Measurements from ENCODE around the gene HDAC11.

DNA sequence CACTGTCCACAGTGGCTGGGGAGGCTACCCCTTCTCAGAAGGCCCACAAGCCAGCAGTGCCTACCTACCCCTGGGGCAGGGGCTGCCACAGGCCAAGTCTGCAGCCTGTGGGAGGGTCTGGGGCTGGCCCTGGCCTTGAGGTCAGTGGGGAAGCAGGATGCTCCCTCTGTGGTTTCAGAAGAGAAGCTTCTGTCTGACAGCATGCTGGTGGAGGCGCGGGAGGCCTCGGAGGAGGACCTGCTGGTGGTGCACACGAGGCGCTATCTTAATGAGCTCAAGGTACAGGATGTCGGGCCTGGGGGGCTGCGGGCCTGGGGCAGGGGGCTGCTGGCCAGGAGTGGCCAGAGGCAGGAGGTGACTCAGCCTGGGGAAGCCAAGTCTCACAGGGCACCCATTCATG is 3.2 kb downstream of the HDAC11 start:
- TF ChIP-seq, protein P1, sequence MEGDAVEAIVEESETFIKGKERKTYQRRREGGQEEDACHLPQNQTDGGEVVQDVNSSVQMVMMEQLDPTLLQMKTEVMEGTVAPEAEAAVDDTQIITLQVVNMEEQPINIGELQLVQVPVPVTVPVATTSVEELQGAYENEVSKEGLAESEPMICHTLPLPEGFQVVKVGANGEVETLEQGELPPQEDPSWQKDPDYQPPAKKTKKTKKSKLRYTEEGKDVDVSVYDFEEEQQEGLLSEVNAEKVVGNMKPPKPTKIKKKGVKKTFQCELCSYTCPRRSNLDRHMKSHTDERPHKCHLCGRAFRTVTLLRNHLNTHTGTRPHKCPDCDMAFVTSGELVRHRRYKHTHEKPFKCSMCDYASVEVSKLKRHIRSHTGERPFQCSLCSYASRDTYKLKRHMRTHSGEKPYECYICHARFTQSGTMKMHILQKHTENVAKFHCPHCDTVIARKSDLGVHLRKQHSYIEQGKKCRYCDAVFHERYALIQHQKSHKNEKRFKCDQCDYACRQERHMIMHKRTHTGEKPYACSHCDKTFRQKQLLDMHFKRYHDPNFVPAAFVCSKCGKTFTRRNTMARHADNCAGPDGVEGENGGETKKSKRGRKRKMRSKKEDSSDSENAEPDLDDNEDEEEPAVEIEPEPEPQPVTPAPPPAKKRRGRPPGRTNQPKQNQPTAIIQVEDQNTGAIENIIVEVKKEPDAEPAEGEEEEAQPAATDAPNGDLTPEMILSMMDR (IDR thresholded peaks at IDR 0.05): no peak
- TF ChIP-seq RFX5 (IDR thresholded peaks at IDR 0.05) (no peak), MAFK (IDR thresholded peaks at IDR 0.05; ENCODE audit: partially characterized antibody) (no peak), RAD21 (conservative IDR thresholded peaks at IDR 0.05 in 1 of 2, IDR thresholded peaks at IDR 0.05 in 1 of 2) (no peak), CHD2 (IDR thresholded peaks at IDR 0.05; ENCODE audit: low read length, partially characterized antibody) (no peak), POLR2A (IDR thresholded peaks at IDR 0.05; ENCODE audit: low read length) (no peak), JUNB (IDR thresholded peaks at IDR 0.05) (no peak)
- TF ChIP-seq, protein P2, sequence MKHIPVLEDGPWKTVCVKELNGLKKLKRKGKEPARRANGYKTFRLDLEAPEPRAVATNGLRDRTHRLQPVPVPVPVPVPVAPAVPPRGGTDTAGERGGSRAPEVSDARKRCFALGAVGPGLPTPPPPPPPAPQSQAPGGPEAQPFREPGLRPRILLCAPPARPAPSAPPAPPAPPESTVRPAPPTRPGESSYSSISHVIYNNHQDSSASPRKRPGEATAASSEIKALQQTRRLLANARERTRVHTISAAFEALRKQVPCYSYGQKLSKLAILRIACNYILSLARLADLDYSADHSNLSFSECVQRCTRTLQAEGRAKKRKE (CRISPR knock-in tag; IDR thresholded peaks at IDR 0.05; ENCODE audit: low read depth): no peak

Data from A549 (cell line).